Gastrocnemius medialis (tissue), 4 donors: Measurements from ENCODE around the gene TMEM109.

Experiments
- CTCF ChIP-seq, 5 experiments: fragments of 450-650 bp in 3 of 5; fragments of 200-600 bp in 2 of 5; sonication (generic) in 2 of 5; IDR thresholded peaks in 4 of 5; conservative IDR thresholded peaks in 1 of 5; 1 replicate in 4 of 5; 2 replicates in 1 of 5; pipeline ENCODE4 v1.5.1; 2016 to 2019; ENCODE audit warnings: antibody characterized with exemption in 5 of 5, mild to moderate bottlenecking in 3 of 5, moderate library complexity in 3 of 5
- POLR2A ChIP-seq, 2 donors: fragments of 450-650 bp; IDR thresholded peaks; one replicate each; pipeline ENCODE4 v1.6.1; 2017; ENCODE audit warnings: antibody characterized with exemption in 2 of 2, mild to moderate bottlenecking in 2 of 2, moderate library complexity in 2 of 2

GRCh38 chr11:60914633-60915247 lies 782 bp downstream of the TMEM109 start:
- TF ChIP-seq POLR2A (IDR thresholded peaks at IDR 0.05) (no peak), CTCF (IDR thresholded peaks at IDR 0.05 in 4 of 5, conservative IDR thresholded peaks at IDR 0.05 in 1 of 5) (no peak)
